HG03108 (cell line): ENCODE measurements around the gene CEP83.

ENCODE experiments used
- ATAC-seq: cut with Tn5 transposase; IDR thresholded peaks from one replicate; pipeline ENCODE4 v1.9.1; 2021; ENCODE audit warnings: moderate library complexity; ENCODE audit not compliant: unreplicated experiment

CEP83 gene

GRCh38 chr12:94312378-94312777 lies 147.3 kb downstream of the CEP83 start:
- ATAC-seq, result no peak

DNA sequence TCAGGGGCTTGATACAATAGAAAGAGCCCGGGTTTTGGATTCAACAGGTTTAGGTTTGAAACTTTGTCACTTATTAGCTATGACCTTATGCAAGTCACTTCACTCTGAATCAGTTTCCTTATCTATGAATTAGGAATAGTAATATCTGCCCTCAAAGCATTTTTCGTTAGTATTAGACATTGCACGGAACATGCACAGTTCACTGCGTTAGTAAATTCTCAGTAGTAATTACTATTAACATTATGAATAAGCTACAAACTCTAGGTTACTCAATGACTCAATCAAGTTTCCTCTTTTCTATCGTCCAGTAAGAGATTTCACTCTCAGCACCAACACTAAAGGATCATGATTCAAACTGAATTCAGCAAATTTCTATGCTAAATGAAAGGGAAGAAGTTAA lies 150.3 kb downstream of the CEP83 start:
- peak; percentile 76 for ATAC-seq

GRCh38 chr12:94308612-94309011 lies 151.1 kb downstream of the CEP83 start:
- no peak for ATAC-seq

GRCh38 chr12:94305130-94305957 lies 154.3 kb downstream of the CEP83 start:
- ATAC-seq, result peak; percentile 41

DNA sequence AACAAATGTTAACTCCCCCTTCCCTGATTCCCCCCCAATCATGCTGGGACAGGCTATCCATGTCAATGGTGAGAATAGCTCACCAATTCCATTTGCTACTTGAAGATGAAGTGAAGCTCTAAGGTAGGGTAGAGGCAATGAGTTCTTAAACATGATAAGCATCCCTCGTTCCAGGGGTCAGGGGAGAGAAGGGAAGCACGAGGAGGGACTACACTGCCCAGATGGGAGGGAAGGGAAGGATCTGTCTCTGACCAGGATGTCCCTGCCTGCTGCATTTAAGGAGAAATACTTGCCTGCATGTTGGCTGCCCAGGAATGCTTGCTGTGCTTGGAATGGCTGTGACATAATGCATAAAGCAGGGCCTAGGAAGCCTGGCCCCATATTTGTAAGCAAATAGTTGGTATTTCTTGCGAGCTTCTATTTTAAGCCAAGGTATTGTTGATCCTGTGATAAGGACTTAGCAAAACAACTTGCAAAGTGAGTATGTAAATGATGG lies 155.1 kb downstream of the CEP83 start:
- ATAC-seq, result no peak

- ATAC-seq, result no peak
These were observed 155.7 kb downstream of the CEP83 start for GRCh38 chr12:94304012-94304411.

DNA sequence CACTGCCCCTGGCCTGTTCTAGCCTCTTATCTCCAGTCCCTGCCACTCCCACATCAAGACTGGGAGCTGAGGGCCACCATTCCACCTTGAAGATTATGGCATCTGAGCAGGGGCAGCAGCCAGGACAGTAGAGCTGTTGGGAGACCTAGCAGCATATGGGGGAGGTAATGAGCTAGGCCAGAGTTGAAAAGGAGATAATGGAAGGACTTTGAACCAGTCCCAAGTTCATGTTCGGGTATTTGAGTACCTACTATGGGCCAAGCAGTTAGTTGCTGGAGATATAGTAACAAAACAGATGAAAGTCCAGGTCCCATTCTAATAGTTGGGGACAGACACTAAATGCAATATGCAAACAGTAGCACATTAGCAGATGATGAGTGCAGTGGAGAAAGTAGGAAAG lies 159.8 kb downstream of the CEP83 start:
- ATAC-seq, result no peak

GRCh38 chr12:94297876-94298505 lies 161.7 kb downstream of the CEP83 start:
- no peak for ATAC-seq

GRCh38 chr12:94297096-94297699 lies 162.5 kb downstream of the CEP83 start:
- ATAC-seq, result no peak

- ATAC-seq, result no peak
These were observed 169.3 kb downstream of the CEP83 start for GRCh38 chr12:94290353-94290752.

DNA sequence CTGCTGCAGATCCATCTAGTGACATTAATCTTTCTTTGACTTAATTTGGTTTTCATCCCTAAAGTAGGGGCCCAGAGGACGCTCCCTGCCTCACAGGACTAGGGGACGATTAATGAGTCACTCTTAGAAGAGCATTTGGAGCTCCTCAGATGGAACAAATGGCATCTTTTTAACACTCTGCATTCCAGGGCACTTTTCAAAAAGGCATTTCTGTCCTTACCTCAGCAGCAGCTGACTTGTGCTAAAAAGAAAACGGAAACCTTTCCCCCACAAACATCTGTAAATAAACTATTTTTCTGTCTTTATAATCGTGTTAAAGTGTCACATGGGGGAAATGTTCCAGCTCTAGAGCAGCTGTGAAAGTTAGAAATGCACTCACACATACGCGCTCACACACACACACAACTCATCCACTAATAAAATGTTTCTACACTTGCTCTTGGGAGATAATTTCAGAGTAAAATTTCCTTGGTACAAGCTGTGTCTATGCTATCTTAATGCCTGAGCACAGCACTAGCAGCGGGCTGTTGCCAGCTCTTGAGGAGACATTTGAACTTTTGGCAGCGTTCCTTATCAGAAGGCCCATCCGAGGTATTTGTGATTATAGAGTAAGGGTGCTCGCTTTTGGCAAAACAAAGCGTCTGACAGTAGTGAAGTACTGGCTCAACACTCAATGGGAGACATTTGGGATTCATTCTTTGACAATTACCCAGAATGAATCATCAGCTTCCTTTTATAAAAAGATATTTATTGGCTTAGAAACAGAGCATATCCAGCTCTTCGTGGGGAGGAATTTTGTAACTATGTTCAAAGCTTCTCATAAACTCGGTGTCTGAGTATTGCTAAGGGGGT lies 170.0 kb downstream of the CEP83 start:
- ATAC-seq, result no peak

- no peak for ATAC-seq
These were observed 172.4 kb downstream of the CEP83 start for GRCh38 chr12:94287245-94287628.

GRCh38 chr12:94286583-94287244 lies 173.0 kb downstream of the CEP83 start:
- ATAC-seq, result no peak

- ATAC-seq, result no peak
These were observed 173.6 kb downstream of the CEP83 start for GRCh38 chr12:94285943-94286582.

- no peak for ATAC-seq
These were observed 174.8 kb downstream of the CEP83 start for GRCh38 chr12:94284859-94285258.

- no peak for ATAC-seq
These were observed 175.6 kb downstream of the CEP83 start for GRCh38 chr12:94284046-94284445.

DNA sequence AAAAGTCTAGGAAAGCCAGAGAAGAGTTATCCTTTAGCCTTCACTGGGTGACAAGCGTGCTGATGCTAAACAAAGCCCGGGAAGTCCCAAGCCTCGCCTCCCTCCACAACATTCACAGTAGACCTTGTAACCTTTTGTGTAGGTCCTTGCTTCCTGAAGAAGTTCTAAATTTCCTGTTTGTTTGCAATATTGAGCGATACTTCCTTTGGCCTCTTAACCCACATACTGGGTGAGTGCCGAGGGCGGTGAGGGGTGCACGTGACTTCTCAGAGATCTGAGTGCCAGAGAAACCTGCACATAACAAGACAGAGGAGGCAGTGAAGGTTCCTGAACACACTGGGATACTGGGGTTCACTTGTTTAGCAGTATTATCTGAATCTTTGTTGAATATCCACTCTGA lies 177.0 kb downstream of the CEP83 start:
- no peak for ATAC-seq

DNA sequence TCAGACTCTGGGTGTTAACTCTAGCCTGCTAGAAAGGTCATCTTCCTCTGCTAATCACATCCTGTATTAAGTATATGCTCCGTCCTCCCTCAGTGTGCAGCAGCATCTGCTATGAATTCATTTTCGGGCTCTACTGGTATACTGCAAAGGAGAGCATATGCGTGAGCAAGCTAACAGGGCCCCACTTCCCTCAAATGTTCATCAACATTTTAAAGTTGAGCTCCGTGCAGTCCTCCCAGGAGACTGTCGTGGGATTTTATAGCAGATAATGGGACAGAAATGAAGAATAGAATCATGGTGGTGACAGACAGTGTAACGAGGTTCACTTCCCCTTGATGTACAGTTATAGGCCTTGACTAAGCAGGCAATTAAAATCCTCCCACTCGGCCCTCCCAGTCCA lies 179.6 kb downstream of the CEP83 start:
- no peak for ATAC-seq

- no peak for ATAC-seq
These were observed 182.2 kb downstream of the CEP83 start for GRCh38 chr12:94277426-94278000.

GRCh38 chr12:94276725-94277124 lies 182.9 kb downstream of the CEP83 start:
- ATAC-seq, result no peak
